ENCODE results near the gene ATIC.

Gene ATIC

GRCh38 chr2:215328066-215328465, 16.2 kb downstream of the ATIC start:
- no peaks in the 10 kb centered on the region; the same call in 1 of the 2 replicates for H3K4me1 ChIP-seq
- H3K36me3 ChIP-seq (replicated peaks): peaks cover 94% of the 10 kb centered on the region
- DNase-seq (ENCODE audit: low spot score in 2 of 2): no peak
- H3K4me3 ChIP-seq: no peak overlapping the region
- in situ Hi-C loops (cut with MboI; ENCODE audit: low sequenced_read_pairs): no loop called here
- no peaks in the 10 kb centered on the region for H3K27me3 ChIP-seq (ENCODE audit: low read depth)
- no peaks in the 10 kb centered on the region for H3K9me3 ChIP-seq

- DNase-seq (ENCODE audit: low spot score in 2 of 2): no peak
- no peaks in the 10 kb centered on the region for H3K9me3 ChIP-seq
- H3K27me3 ChIP-seq (ENCODE audit: low read depth): no peaks in the 10 kb centered on the region
- no peaks in the 10 kb centered on the region for H3K4me1 ChIP-seq
- H3K4me3 ChIP-seq: no peak overlapping the region
- in situ Hi-C loops (cut with MboI; ENCODE audit: low sequenced_read_pairs): no loop called here
- H3K36me3 ChIP-seq (replicated peaks): peaks cover 86% of the 10 kb centered on the region
Measured at GRCh38 chr2:215332872-215333595, 21.2 kb downstream of the ATIC start.

DNA sequence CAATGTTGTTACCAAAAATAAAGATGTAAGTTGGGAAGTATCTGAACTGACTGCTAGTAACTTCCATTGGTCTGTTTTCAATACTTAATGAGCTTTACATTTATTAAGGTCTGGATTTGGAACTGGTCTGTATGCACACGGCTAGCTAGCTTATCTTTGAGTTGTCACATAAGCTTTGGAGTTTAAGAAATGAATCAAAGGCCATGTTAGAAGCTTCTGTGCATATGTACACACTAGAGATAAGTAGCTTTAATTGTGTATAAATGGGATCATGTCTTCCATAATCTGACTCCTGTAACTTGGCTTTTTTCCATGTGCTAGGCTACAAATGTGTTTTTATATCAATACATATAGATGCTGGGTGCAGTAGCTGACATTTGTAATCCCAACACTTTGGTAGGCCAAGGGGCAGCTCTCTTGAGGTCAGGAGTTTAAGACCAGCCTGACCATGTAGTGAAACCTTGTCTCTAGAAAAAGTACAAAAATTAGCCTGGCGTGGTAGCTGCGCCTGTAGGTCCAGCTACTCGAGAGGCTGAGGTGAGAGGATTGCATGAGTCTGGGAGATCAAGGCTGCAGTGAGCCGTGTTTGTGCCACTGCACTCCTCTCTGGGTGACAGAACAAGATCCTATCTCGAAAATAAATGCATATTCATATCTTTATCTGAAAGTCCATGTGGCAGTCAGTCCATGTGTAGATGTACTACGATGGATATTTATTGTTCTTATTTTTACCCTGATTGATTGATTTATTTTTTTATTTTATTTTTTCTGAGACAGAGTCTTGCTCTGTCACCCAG, 27.2 kb downstream of the ATIC start:
- in situ Hi-C loops (cut with MboI; ENCODE audit: low sequenced_read_pairs): no loop called here
- Histone ChIP-seq H3K27me3 (ENCODE audit: low read depth) (no peaks in the 10 kb centered on the region), H3K4me3 (no peak overlapping the region), H3K4me1 (no peaks in the 10 kb centered on the region), H3K9me3 (no peaks in the 10 kb centered on the region), H3K36me3 (replicated peaks) (peaks cover 83% of the 10 kb centered on the region)
- DNase-seq (ENCODE audit: low spot score in 2 of 2): no peak

DNA sequence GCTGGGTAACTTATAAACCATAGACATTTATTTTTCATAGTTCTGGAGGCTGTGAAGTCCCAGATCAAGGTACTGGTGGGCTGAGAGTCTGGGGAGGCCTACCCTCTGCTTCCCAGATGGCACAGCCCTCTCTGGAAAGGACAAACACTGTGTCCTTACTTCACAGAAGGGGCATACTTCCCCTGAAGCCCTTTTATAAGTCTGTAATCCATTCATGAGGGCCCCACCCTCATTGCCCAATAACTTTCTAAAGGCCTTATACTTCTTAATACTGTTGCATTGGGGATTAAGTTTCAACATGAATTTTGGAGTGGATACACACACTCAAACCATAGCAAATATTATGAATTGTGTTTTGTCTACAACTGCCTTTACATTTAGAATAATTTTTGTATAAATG, 36.0 kb downstream of the ATIC start:
- in situ Hi-C loops (cut with MboI; ENCODE audit: low sequenced_read_pairs): no loop called here
- H3K36me3 ChIP-seq (replicated peaks): peaks cover 85% of the 10 kb centered on the region

GRCh38 chr2:215352602-215353001, 40.7 kb downstream of the ATIC start:
- H3K36me3 ChIP-seq (replicated peaks): peaks cover 43% of the 10 kb centered on the region
- DNase-seq (ENCODE audit: low spot score in 2 of 2): no peak
- no peak overlapping the region for H3K4me3 ChIP-seq
- in situ Hi-C loops (cut with MboI; ENCODE audit: low sequenced_read_pairs): no loop called here
- no peaks in the 10 kb centered on the region for H3K4me1 ChIP-seq
- H3K27me3 ChIP-seq (ENCODE audit: low read depth): no peaks in the 10 kb centered on the region
- no peaks in the 10 kb centered on the region for H3K9me3 ChIP-seq

More for the DNA sequence above, 36.0 kb downstream of the ATIC start:
- DNase-seq (ENCODE audit: low spot score in 2 of 2): no peak
- H3K4me1 ChIP-seq: no peaks in the 10 kb centered on the region
- no peaks in the 10 kb centered on the region for H3K27me3 ChIP-seq (ENCODE audit: low read depth)
- no peaks in the 10 kb centered on the region for H3K9me3 ChIP-seq
- no peak overlapping the region for H3K4me3 ChIP-seq

GRCh38 chr2:215354771-215355695, 43.2 kb downstream of the ATIC start:
- DNase-seq (ENCODE audit: low spot score in 2 of 2): no peak
- Histone ChIP-seq H3K4me1 (no peaks in the 10 kb centered on the region), H3K36me3 (replicated peaks) (peaks cover 24% of the 10 kb centered on the region), H3K27me3 (ENCODE audit: low read depth) (no peaks in the 10 kb centered on the region), H3K4me3 (no peak overlapping the region), H3K9me3 (no peaks in the 10 kb centered on the region)
- in situ Hi-C loops (cut with MboI; ENCODE audit: low sequenced_read_pairs): no loop called here

- in situ Hi-C loops (cut with MboI; ENCODE audit: low sequenced_read_pairs): no loop called here
- H3K27me3 ChIP-seq (ENCODE audit: low read depth): no peaks in the 10 kb centered on the region
- no peaks in the 10 kb centered on the region for H3K9me3 ChIP-seq
- H3K4me3 ChIP-seq: no peak overlapping the region
- no peaks in the 10 kb centered on the region for H3K4me1 ChIP-seq
- H3K36me3 ChIP-seq (replicated peaks): peaks cover 26% of the 10 kb centered on the region
- no peak for DNase-seq (ENCODE audit: low spot score in 2 of 2)
Measured at GRCh38 chr2:215355801-215356200, 43.9 kb downstream of the ATIC start.

- no peak overlapping the region for H3K4me3 ChIP-seq
- H3K27me3 ChIP-seq (ENCODE audit: low read depth): no peaks in the 10 kb centered on the region
- H3K36me3 ChIP-seq (replicated peaks): peaks cover 23% of the 10 kb centered on the region
- in situ Hi-C loops (cut with MboI; ENCODE audit: low sequenced_read_pairs): no loop called here
- H3K9me3 ChIP-seq: no peaks in the 10 kb centered on the region
- DNase-seq (ENCODE audit: low spot score in 2 of 2): no peak
- no peaks in the 10 kb centered on the region for H3K4me1 ChIP-seq
Measured at GRCh38 chr2:215356334-215356947, 44.6 kb downstream of the ATIC start.

GRCh38 chr2:215356948-215357461, 45.1 kb downstream of the ATIC start:
- in situ Hi-C loops (cut with MboI; ENCODE audit: low sequenced_read_pairs): no loop called here
- Histone ChIP-seq H3K4me3 (no peak overlapping the region), H3K27me3 (ENCODE audit: low read depth) (no peaks in the 10 kb centered on the region), H3K4me1 (no peaks in the 10 kb centered on the region), H3K9me3 (no peaks in the 10 kb centered on the region), H3K36me3 (replicated peaks) (peaks cover 19% of the 10 kb centered on the region)
- DNase-seq (ENCODE audit: low spot score in 2 of 2): no peak

DNA sequence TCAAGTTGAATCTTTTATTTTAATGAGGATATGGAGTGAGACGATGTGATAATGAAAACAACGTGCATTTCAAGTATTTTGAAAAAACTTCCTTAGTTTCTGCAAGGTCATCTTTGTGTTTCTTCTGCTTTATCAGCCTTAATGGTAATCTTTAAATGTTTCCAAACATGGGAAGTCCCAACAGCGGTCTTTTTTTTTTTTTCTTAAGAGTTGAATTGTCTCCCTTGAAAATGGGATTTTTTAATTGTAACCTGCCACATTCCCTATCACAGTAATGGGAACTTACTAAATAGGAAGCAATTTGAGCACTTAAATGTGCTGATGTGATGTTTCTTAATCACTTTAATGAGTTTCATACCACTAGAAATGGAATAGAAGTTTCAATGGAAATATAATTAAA, 45.8 kb downstream of the ATIC start:
- no peaks in the 10 kb centered on the region for H3K27me3 ChIP-seq (ENCODE audit: low read depth)
- in situ Hi-C loops (cut with MboI; ENCODE audit: low sequenced_read_pairs): no loop called here
- no peaks in the 10 kb centered on the region for H3K4me1 ChIP-seq

GRCh38 chr2:215358312-215358845, 46.5 kb downstream of the ATIC start:
- DNase-seq (ENCODE audit: low spot score in 2 of 2): no peak
- Histone ChIP-seq H3K36me3 (replicated peaks) (peaks cover 23% of the 10 kb centered on the region), H3K4me3 (no peak overlapping the region), H3K27me3 (ENCODE audit: low read depth) (no peaks in the 10 kb centered on the region), H3K4me1 (no peaks in the 10 kb centered on the region), H3K9me3 (no peaks in the 10 kb centered on the region)
- in situ Hi-C loops (cut with MboI; ENCODE audit: low sequenced_read_pairs): no loop called here

More for the DNA sequence above, 45.8 kb downstream of the ATIC start:
- no peak for DNase-seq (ENCODE audit: low spot score in 2 of 2)
- no peak overlapping the region for H3K4me3 ChIP-seq
- H3K9me3 ChIP-seq: no peaks in the 10 kb centered on the region
- peaks cover 21% of the 10 kb centered on the region for H3K36me3 ChIP-seq (replicated peaks)

GRCh38 chr2:215358891-215359575, 47.2 kb downstream of the ATIC start:
- in situ Hi-C loops (cut with MboI; ENCODE audit: low sequenced_read_pairs): no loop called here

More at GRCh38 chr2:215358891-215359575, 47.2 kb downstream of the ATIC start:
- no peak overlapping the region for H3K4me3 ChIP-seq
- no peaks in the 10 kb centered on the region for H3K9me3 ChIP-seq
- no peaks in the 10 kb centered on the region for H3K4me1 ChIP-seq
- H3K36me3 ChIP-seq (replicated peaks): peaks cover 27% of the 10 kb centered on the region
- H3K27me3 ChIP-seq (ENCODE audit: low read depth): no peaks in the 10 kb centered on the region
- no peak for DNase-seq (ENCODE audit: low spot score in 2 of 2)

Data from HAP-1 (cell line).